ENCODE results near the gene PYGO2. TPM values are rescaled to one million over a fixed set of nuclear protein-coding genes. Genes with fewer than 3 reads are reported as not detected.

Gene PYGO2
- polyA plus RNA-seq, 1 donor (not counting 4 experiments of a cell fraction or from before 2014, with no cell fraction given), result 15.1 TPM

GRCh38 chr1:154923695-154924094, 37.9 kb downstream of the PYGO2 start:
- Histone ChIP-seq H3K4me2 (ENCODE audit: control insufficient read depth, extremely low read depth, insufficient read depth, low read depth, low read length) (no peak overlapping the region), H3K79me2 (ENCODE audit: control insufficient read depth, insufficient read depth, low read length) (no peaks in the 10 kb centered on the region), H3K27me3 (ENCODE audit: control insufficient read depth, extremely low read depth, insufficient read depth, low read length) (no peaks in the 10 kb centered on the region), H3K9me1 (ENCODE audit: control insufficient read depth, extremely low read depth, insufficient read depth, low read length) (no peaks in the 10 kb centered on the region), H4K20me1 (ENCODE audit: control insufficient read depth, extremely low read depth, insufficient read depth, low read length) (no peaks in the 10 kb centered on the region), H3K9me3 (ENCODE audit: control insufficient read depth, low read depth, low read length) (no peaks in the 10 kb centered on the region), H3K27ac (ENCODE audit: control insufficient read depth, insufficient read depth, low read length) (no peak overlapping the region), H3K9ac (ENCODE audit: control insufficient read depth, extremely low read depth, insufficient read depth, low read length) (no peak overlapping the region), H3K4me1 (ENCODE audit: control insufficient read depth, extremely low read depth, insufficient read depth, low read length) (peaks cover 8% of the 10 kb centered on the region), H2AFZ (ENCODE audit: control insufficient read depth, low read length) (no peak overlapping the region), H3K36me3 (ENCODE audit: control insufficient read depth in 2 of 2, extremely low read depth in 1 of 2, insufficient read depth in 2 of 2, low read length in 2 of 2) (peaks cover 11 to 20% of the 10 kb centered on the region in 2 experiments), H3K4me3 (ENCODE audit: control insufficient read depth in 2 of 3, extremely low read depth in 1 of 3, insufficient read depth in 2 of 3, low read depth in 1 of 3, low read length in 3 of 3) (no peak overlapping the region)
- FAIRE-seq, result no peak
- dilution Hi-C loops (cut with MboI; ENCODE audit: extremely low pct_ligation_motif_present, low sequenced_read_pairs), result no loop called here
- DNase-seq (ENCODE audit: low read depth, low spot score), result no peak
- no peak for TF ChIP-seq EZH2 (IDR thresholded peaks at IDR 0.05; ENCODE audit: low read length)
- TF ChIP-seq CTCF (optimal IDR thresholded peaks at IDR 0.05 in 1 of 3, IDR thresholded peaks at IDR 0.05 in 1 of 3, conservative IDR thresholded peaks at IDR 0.05 in 1 of 3; ENCODE audit: extremely low read depth in 1 of 3, insufficient read depth in 2 of 3, low read length in 3 of 3), result no peak

GRCh38 chr1:154913273-154913672, 48.3 kb downstream of the PYGO2 start:
- no peaks in the 10 kb centered on the region for H3K9me1 ChIP-seq (ENCODE audit: control insufficient read depth, extremely low read depth, insufficient read depth, low read length)
- H3K79me2 ChIP-seq (ENCODE audit: control insufficient read depth, insufficient read depth, low read length), result no peaks in the 10 kb centered on the region
- no peak for DNase-seq (ENCODE audit: low read depth, low spot score)
- H3K36me3 ChIP-seq (ENCODE audit: control insufficient read depth in 2 of 2, extremely low read depth in 1 of 2, insufficient read depth in 2 of 2, low read length in 2 of 2), result no peaks in the 10 kb centered on the region
- dilution Hi-C loops (cut with MboI; ENCODE audit: extremely low pct_ligation_motif_present, low sequenced_read_pairs), result no loop called here
- FAIRE-seq, result no peak
- H3K4me3 ChIP-seq (ENCODE audit: control insufficient read depth in 2 of 3, extremely low read depth in 1 of 3, insufficient read depth in 2 of 3, low read depth in 1 of 3, low read length in 3 of 3), result no peak overlapping the region
- H3K4me1 ChIP-seq (ENCODE audit: control insufficient read depth, extremely low read depth, insufficient read depth, low read length), result peaks cover 17% of the 10 kb centered on the region
- TF ChIP-seq EZH2 (IDR thresholded peaks at IDR 0.05; ENCODE audit: low read length), result no peak
- TF ChIP-seq CTCF (optimal IDR thresholded peaks at IDR 0.05 in 1 of 3, IDR thresholded peaks at IDR 0.05 in 1 of 3, conservative IDR thresholded peaks at IDR 0.05 in 1 of 3; ENCODE audit: extremely low read depth in 1 of 3, insufficient read depth in 2 of 3, low read length in 3 of 3), result no peak
- peaks cover 7% of the 10 kb centered on the region for H3K9me3 ChIP-seq (ENCODE audit: control insufficient read depth, low read depth, low read length)
- no peak overlapping the region for H3K4me2 ChIP-seq (ENCODE audit: control insufficient read depth, extremely low read depth, insufficient read depth, low read depth, low read length)
- no peaks in the 10 kb centered on the region for H3K27me3 ChIP-seq (ENCODE audit: control insufficient read depth, extremely low read depth, insufficient read depth, low read length)
- H3K27ac ChIP-seq (ENCODE audit: control insufficient read depth, insufficient read depth, low read length), result no peak overlapping the region
- no peak overlapping the region for H2AFZ ChIP-seq (ENCODE audit: control insufficient read depth, low read length)
- no peak overlapping the region for H3K9ac ChIP-seq (ENCODE audit: control insufficient read depth, extremely low read depth, insufficient read depth, low read length)
- no peaks in the 10 kb centered on the region for H4K20me1 ChIP-seq (ENCODE audit: control insufficient read depth, extremely low read depth, insufficient read depth, low read length)
